ENCODE results near the gene GLIPR2. TPM values are rescaled to one million over a fixed set of nuclear protein-coding genes. Genes with fewer than 3 reads are reported as not detected.

Gene GLIPR2
- total RNA-seq, 1 donor from 2014 or later: 110 TPM

DNA sequence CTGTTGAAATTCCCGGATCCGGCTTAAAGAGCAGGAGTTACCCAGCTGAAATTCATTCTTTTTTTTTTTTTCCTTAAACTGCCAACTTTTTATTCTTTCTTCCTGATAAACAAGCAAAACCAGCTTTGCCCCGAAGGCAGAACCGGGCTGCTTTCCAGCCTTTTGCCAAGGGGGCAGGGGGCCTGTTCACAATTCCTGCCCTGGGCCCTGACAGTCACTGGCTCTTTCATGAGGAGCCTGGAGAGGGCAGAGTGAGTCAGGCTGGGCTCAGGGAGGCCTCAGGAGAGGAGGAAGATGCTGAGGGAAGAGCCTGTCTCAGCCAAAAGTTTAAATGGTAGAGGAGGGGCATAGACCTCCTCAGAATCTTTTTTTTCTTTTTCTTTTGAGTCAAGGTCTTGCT is 4.8 kb downstream of the GLIPR2 start:
- Mint-ChIP-seq H3K27me3 (ENCODE audit: low read depth) (no peaks in the 10 kb centered on the region), H3K27ac (ENCODE audit: unreplicated experiment) (peak overlapping the region; percentile 41)

GRCh38 chr9:36141761-36142160 is 5.2 kb downstream of the GLIPR2 start:
- no peak overlapping the region for H3K4me3 Mint-ChIP-seq (ENCODE audit: unreplicated experiment)
- DNase-seq (ENCODE audit: low spot score): peak; percentile 49
- H3K9me3 Mint-ChIP-seq (ENCODE audit: low read depth): no peaks in the 10 kb centered on the region
- TF ChIP-seq, protein P1, sequence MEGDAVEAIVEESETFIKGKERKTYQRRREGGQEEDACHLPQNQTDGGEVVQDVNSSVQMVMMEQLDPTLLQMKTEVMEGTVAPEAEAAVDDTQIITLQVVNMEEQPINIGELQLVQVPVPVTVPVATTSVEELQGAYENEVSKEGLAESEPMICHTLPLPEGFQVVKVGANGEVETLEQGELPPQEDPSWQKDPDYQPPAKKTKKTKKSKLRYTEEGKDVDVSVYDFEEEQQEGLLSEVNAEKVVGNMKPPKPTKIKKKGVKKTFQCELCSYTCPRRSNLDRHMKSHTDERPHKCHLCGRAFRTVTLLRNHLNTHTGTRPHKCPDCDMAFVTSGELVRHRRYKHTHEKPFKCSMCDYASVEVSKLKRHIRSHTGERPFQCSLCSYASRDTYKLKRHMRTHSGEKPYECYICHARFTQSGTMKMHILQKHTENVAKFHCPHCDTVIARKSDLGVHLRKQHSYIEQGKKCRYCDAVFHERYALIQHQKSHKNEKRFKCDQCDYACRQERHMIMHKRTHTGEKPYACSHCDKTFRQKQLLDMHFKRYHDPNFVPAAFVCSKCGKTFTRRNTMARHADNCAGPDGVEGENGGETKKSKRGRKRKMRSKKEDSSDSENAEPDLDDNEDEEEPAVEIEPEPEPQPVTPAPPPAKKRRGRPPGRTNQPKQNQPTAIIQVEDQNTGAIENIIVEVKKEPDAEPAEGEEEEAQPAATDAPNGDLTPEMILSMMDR (IDR thresholded peaks at IDR 0.05): no peak
- peak overlapping the region; percentile 32 for H3K27ac Mint-ChIP-seq (ENCODE audit: unreplicated experiment)
- H3K27me3 Mint-ChIP-seq (ENCODE audit: low read depth): no peaks in the 10 kb centered on the region
- H3K36me3 Mint-ChIP-seq (ENCODE audit: low read depth): peaks cover 31% of the 10 kb centered on the region
- H3K4me1 Mint-ChIP-seq (ENCODE audit: low read depth): peaks cover 76% of the 10 kb centered on the region

More for the DNA sequence above, 4.8 kb downstream of the GLIPR2 start:
- DNase-seq (ENCODE audit: low spot score): peak; percentile 47
- TF ChIP-seq, protein P1 (IDR thresholded peaks at IDR 0.05): peak; percentile 68
- H3K9me3 Mint-ChIP-seq (ENCODE audit: low read depth): no peaks in the 10 kb centered on the region
- peaks cover 74% of the 10 kb centered on the region for H3K4me1 Mint-ChIP-seq (ENCODE audit: low read depth)
- peaks cover 30% of the 10 kb centered on the region for H3K36me3 Mint-ChIP-seq (ENCODE audit: low read depth)
- H3K4me3 Mint-ChIP-seq (ENCODE audit: unreplicated experiment): no peak overlapping the region

DNA sequence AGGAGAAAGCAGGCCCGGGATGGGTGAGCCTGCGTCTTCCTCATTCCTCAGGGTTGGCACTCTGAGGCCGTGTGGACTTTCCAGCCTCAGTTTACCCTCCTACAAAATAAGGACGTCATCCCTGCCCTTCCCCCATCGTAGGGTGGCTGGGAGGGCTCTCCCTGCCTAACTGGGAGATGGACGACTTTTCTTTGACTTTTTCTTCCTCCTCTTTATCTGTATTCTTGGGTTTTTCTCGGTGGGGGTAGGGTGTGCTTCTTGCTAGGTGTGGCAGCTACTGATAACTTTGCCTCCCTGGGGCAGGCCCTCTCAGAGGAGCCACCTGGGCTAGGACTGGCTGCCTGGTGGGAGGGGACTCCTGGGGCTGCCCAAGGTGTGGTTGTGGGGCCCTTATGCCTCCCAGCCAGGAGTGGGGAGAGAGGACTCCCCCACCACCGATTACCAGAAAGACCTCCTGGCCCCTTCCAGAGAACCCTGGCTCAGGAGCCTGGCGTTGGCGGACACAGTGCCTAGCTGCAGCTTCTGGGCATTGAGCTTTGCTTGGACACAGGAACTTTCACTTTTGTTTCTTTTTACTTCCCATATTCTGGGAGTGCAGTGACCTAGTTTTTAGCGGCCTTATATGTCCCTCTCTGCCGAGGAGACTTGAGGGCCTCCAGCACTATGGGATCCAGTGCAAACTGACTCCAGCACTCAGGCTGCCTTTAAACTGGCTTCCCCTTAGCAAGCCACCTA is 6.1 kb downstream of the GLIPR2 start:
- Mint-ChIP-seq H3K27me3 (ENCODE audit: low read depth) (no peaks in the 10 kb centered on the region), H3K27ac (ENCODE audit: unreplicated experiment) (no peak overlapping the region), H3K36me3 (ENCODE audit: low read depth) (peaks cover 31% of the 10 kb centered on the region), H3K4me1 (ENCODE audit: low read depth) (peaks cover 78% of the 10 kb centered on the region), H3K9me3 (ENCODE audit: low read depth) (no peaks in the 10 kb centered on the region), H3K4me3 (ENCODE audit: unreplicated experiment) (no peak overlapping the region)
- TF ChIP-seq, protein P1 (IDR thresholded peaks at IDR 0.05): no peak
- peak; percentile 38 for DNase-seq (ENCODE audit: low spot score)

GRCh38 chr9:36143245-36143641 is 6.7 kb downstream of the GLIPR2 start:
- Mint-ChIP-seq H3K27ac (ENCODE audit: unreplicated experiment) (peak overlapping the region; percentile 65), H3K36me3 (ENCODE audit: low read depth) (peaks cover 31% of the 10 kb centered on the region), H3K27me3 (ENCODE audit: low read depth) (no peaks in the 10 kb centered on the region), H3K4me1 (ENCODE audit: low read depth) (peaks cover 77% of the 10 kb centered on the region), H3K4me3 (ENCODE audit: unreplicated experiment) (no peak overlapping the region), H3K9me3 (ENCODE audit: low read depth) (no peaks in the 10 kb centered on the region)
- DNase-seq (ENCODE audit: low spot score): no peak
- TF ChIP-seq, protein P1 (IDR thresholded peaks at IDR 0.05): no peak

- H3K27me3 Mint-ChIP-seq (ENCODE audit: low read depth): no peaks in the 10 kb centered on the region
- H3K36me3 Mint-ChIP-seq (ENCODE audit: low read depth): peaks cover 28% of the 10 kb centered on the region
- no peaks in the 10 kb centered on the region for H3K9me3 Mint-ChIP-seq (ENCODE audit: low read depth)
- H3K4me3 Mint-ChIP-seq (ENCODE audit: unreplicated experiment): no peak overlapping the region
- peaks cover 77% of the 10 kb centered on the region for H3K4me1 Mint-ChIP-seq (ENCODE audit: low read depth)
- peak overlapping the region; percentile 59 for H3K27ac Mint-ChIP-seq (ENCODE audit: unreplicated experiment)
- DNase-seq (ENCODE audit: low spot score): peak; percentile 63
- TF ChIP-seq, protein P1 (IDR thresholded peaks at IDR 0.05): no peak
These were observed 8.0 kb downstream of the GLIPR2 start for GRCh38 chr9:36144309-36145232.

Data from chondrocyte (in vitro differentiated cells).